ENCODE measurements around the gene ARL14EP.

ARL14EP gene

GRCh38 chr11:30380846-30381245 is 57.9 kb downstream of the ARL14EP start:
- DNase-seq (ENCODE audit: low read depth) = no peak

GRCh38 chr11:30381879-30382278 is 59.0 kb downstream of the ARL14EP start:
- no peak for DNase-seq (ENCODE audit: low read depth)

All from amniotic epithelial cell (primary cell).